ENCODE results near the gene TSR3.

- TF ChIP-seq, protein P1, sequence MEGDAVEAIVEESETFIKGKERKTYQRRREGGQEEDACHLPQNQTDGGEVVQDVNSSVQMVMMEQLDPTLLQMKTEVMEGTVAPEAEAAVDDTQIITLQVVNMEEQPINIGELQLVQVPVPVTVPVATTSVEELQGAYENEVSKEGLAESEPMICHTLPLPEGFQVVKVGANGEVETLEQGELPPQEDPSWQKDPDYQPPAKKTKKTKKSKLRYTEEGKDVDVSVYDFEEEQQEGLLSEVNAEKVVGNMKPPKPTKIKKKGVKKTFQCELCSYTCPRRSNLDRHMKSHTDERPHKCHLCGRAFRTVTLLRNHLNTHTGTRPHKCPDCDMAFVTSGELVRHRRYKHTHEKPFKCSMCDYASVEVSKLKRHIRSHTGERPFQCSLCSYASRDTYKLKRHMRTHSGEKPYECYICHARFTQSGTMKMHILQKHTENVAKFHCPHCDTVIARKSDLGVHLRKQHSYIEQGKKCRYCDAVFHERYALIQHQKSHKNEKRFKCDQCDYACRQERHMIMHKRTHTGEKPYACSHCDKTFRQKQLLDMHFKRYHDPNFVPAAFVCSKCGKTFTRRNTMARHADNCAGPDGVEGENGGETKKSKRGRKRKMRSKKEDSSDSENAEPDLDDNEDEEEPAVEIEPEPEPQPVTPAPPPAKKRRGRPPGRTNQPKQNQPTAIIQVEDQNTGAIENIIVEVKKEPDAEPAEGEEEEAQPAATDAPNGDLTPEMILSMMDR (IDR thresholded peaks at IDR 0.05), result no peak
- TF ChIP-seq EP300 (IDR thresholded peaks at IDR 0.05) (no peak), POLR2A (IDR thresholded peaks at IDR 0.05) (no peak)
Observed at GRCh38 chr16:1309888-1310831, 41.5 kb downstream of the TSR3 start.
